GM21360 (cell line): ENCODE results near the gene CYB5B.

Experiments
- ATAC-seq: cut with Tn5 transposase; IDR thresholded peaks from one replicate; pipeline ENCODE4 v1.9.1; 2021; ENCODE audit warnings: mild to moderate bottlenecking, moderate library complexity; ENCODE audit not compliant: unreplicated experiment

The CYB5B gene

GRCh38 chr16:69483611-69484010 is 59.2 kb downstream of the CYB5B start:
- no peak for ATAC-seq

- no peak for ATAC-seq
Measured at GRCh38 chr16:69485361-69485760, 60.9 kb downstream of the CYB5B start.

GRCh38 chr16:69485816-69486215 is 61.4 kb downstream of the CYB5B start:
- ATAC-seq = no peak

- no peak for ATAC-seq
Measured at GRCh38 chr16:69486272-69486671, 61.9 kb downstream of the CYB5B start.

GRCh38 chr16:69486724-69487123 is 62.3 kb downstream of the CYB5B start:
- ATAC-seq = no peak

GRCh38 chr16:69490707-69491324 is 66.4 kb downstream of the CYB5B start:
- no peak for ATAC-seq

- ATAC-seq = no peak
Measured at GRCh38 chr16:69494991-69495392, 70.6 kb downstream of the CYB5B start.

- ATAC-seq = no peak
Measured at GRCh38 chr16:69495821-69496220, 71.4 kb downstream of the CYB5B start.

GRCh38 chr16:69496376-69496775 is 72.0 kb downstream of the CYB5B start:
- no peak for ATAC-seq

GRCh38 chr16:69496896-69497295 is 72.5 kb downstream of the CYB5B start:
- ATAC-seq = no peak

GRCh38 chr16:69497876-69498596 is 73.6 kb downstream of the CYB5B start:
- ATAC-seq = no peak

GRCh38 chr16:69498926-69499325 is 74.5 kb downstream of the CYB5B start:
- no peak for ATAC-seq

- no peak for ATAC-seq
Measured at GRCh38 chr16:69499541-69500230, 75.3 kb downstream of the CYB5B start.

GRCh38 chr16:69500496-69500895 is 76.1 kb downstream of the CYB5B start:
- ATAC-seq = no peak

- no peak for ATAC-seq
Measured at GRCh38 chr16:69501956-69502745, 77.7 kb downstream of the CYB5B start.

- ATAC-seq = no peak
Measured at GRCh38 chr16:69503244-69503643, 78.8 kb downstream of the CYB5B start.

GRCh38 chr16:69508033-69508755 is 83.8 kb downstream of the CYB5B start:
- no peak for ATAC-seq

GRCh38 chr16:69509125-69509524 is 84.7 kb downstream of the CYB5B start:
- ATAC-seq = no peak

- ATAC-seq = no peak
Measured at GRCh38 chr16:69511651-69512050, 87.2 kb downstream of the CYB5B start.

- ATAC-seq = no peak
Measured at GRCh38 chr16:69513180-69513966, 89.0 kb downstream of the CYB5B start.
